Natural killer cell treated with Interleukin-12 subunit alpha and Interleukin-12 subunit beta and Interleukin-15 and Interleukin-18, amount 100 ng/mL, for 72 hours (primary cell): Measurements from ENCODE around the gene MYNN. TPM values are rescaled to one million over a fixed set of nuclear protein-coding genes. Genes with fewer than 3 reads are reported as not detected.

Experiments
- ATAC-seq, 2 donors: fragments of 150-1000 bp; cut with Tn5 transposase in 1 of 2; sonication (Bioruptor Pico), chemical (Tn5 transposase) in 1 of 2; 2 replicates each; pipeline ENCODE4 v1.10.0; 2021
- DNase-seq: peaks from one replicate; pipeline ENCODE4 v3.0.0; 2022; ENCODE audit warnings: low spot score
- H3K27ac Mint-ChIP-seq, 2 donors: 1 replicate in 1 of 2; 2 replicates in 1 of 2; pipeline ENCODE4 v1.8.0; 2022; ENCODE audit warnings: mixed read lengths in 2 of 2, mild to moderate bottlenecking in 1 of 2, moderate library complexity in 1 of 2
- H3K27me3 Mint-ChIP-seq, 2 donors: 1 replicate in 1 of 2; 2 replicates in 1 of 2; pipeline ENCODE4 v1.8.0; 2022; ENCODE audit warnings: mixed read lengths in 2 of 2
- H3K36me3 Mint-ChIP-seq: one replicate; pipeline ENCODE4 v1.8.0; 2022; ENCODE audit warnings: mixed read lengths
- H3K4me1 Mint-ChIP-seq, 2 donors: 1 replicate in 1 of 2; 2 replicates in 1 of 2; pipeline ENCODE4 v1.8.0; 2022; ENCODE audit warnings: low read depth in 2 of 2, mixed read lengths in 2 of 2, mild to moderate bottlenecking in 1 of 2
- H3K4me3 Mint-ChIP-seq: one replicate; pipeline ENCODE4 v1.8.0; 2022; ENCODE audit warnings: mixed read lengths
- H3K9me3 Mint-ChIP-seq: 2 replicates; pipeline ENCODE4 v1.8.0; 2022; ENCODE audit warnings: mixed read lengths
- total RNA-seq, 2 donors: library from RNA; stranded (reverse); gene quantifications; one replicate each; pipeline ENCODE4 v1.2.3, GENCODE V29; 2022

MYNN gene
- total RNA-seq, 2 donors from 2014 or later: 14.0 to 14.5 TPM

DNA sequence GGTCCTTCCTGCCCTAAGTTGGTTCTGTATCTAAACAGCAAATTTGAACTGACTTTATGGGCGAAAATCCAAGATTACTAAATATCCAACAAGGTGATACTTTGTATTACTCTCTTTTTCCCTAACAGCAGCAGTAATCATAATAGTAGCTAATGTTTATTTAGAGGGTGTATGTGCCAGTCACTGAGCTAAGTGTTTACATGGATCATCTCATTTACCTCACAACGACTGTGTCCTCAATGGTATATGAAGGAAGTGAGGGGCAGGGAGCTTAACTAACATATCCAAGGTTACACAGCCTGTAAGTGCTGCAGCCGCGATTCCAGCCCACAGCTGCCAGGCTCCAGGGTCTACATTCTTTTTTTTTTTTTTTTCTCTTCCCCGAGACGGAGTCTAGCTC lies 49.8 kb downstream of the MYNN start:
- Mint-ChIP-seq H3K27me3 (peaks cover 15 to 27% of the 10 kb centered on the region in 2 donors), H3K4me3 (no peak overlapping the region), H3K4me1 (no peaks in the 10 kb centered on the region), H3K9me3 (no peaks in the 10 kb centered on the region), H3K36me3 (no peaks in the 10 kb centered on the region), H3K27ac (no peak overlapping the region)
- ATAC-seq (no peak), DNase-seq (no peak)

DNA sequence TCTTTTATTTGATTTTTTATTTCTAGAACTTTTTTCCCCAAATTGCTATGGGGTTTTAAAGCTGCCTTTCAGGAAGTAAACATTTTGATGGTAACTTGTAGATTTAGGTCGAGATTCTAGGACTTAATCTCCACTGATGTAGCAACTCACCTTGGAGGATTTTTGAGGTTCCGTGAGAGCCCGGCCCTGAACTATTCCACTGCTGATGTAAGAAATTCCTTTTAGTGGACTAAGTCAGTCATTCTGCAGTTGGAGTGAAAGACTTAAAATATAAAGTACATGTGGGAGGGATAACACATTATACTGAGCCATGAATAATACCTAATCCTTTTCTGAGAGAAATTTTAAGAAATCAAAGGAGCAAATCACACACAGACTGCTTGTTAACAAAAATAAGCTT lies 52.1 kb downstream of the MYNN start:
- DNase-seq (no peak), ATAC-seq (no peak)
- Mint-ChIP-seq H3K27ac (no peak overlapping the region), H3K4me3 (no peak overlapping the region), H3K36me3 (no peaks in the 10 kb centered on the region), H3K9me3 (no peaks in the 10 kb centered on the region), H3K4me1 (no peaks in the 10 kb centered on the region), H3K27me3 (peaks cover 10 to 21% of the 10 kb centered on the region in 2 donors)

DNA sequence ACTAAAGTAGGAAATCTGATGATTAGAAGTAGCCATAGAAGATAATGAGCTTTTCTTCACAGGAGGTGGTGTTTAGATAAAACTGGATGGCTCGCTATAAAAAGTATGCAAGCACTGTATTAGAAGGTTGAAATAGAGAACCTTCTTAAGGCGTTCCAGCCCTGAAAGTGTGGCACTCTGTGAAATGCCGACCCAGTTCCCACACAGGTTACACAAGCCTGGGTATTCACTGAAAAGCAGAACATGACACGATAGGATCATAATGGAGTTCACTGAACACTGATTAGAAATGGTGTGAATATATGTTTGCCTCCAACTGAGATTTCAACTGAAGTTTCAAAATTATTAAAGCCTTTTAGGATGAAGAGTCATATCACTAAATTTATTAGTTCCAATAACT lies 54.5 kb downstream of the MYNN start:
- Mint-ChIP-seq H3K27me3 (peaks cover 5 to 6% of the 10 kb centered on the region in 2 donors), H3K4me1 (no peaks in the 10 kb centered on the region), H3K36me3 (no peaks in the 10 kb centered on the region), H3K27ac (no peak overlapping the region), H3K4me3 (no peak overlapping the region), H3K9me3 (no peaks in the 10 kb centered on the region)
- DNase-seq (no peak), ATAC-seq (no peak)

DNA sequence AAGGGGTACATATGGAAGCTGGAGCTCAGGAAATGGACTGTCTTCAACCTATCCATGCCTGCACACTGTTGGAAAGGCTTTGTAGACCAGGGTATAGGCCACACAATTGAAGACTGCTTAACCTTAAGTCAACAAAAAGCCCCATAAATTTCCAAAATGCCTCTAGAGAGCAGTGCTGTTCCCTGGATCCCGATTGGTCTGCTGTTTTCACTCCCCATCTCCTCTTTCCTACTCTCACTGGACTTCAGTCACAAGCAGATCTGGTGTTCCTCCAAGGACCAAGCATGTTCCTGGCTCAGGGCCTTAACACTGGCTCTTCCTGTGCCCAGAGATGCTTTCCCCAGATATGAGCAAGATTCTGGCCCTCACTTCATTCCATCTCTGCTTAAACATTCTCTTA lies 62.3 kb downstream of the MYNN start:
- Mint-ChIP-seq H3K27me3 (peaks cover 16 to 21% of the 10 kb centered on the region in 2 donors), H3K27ac (no peak overlapping the region), H3K9me3 (no peaks in the 10 kb centered on the region), H3K4me3 (no peak overlapping the region), H3K36me3 (no peaks in the 10 kb centered on the region), H3K4me1 (no peaks in the 10 kb centered on the region)
- ATAC-seq (no peak), DNase-seq (no peak)

DNA sequence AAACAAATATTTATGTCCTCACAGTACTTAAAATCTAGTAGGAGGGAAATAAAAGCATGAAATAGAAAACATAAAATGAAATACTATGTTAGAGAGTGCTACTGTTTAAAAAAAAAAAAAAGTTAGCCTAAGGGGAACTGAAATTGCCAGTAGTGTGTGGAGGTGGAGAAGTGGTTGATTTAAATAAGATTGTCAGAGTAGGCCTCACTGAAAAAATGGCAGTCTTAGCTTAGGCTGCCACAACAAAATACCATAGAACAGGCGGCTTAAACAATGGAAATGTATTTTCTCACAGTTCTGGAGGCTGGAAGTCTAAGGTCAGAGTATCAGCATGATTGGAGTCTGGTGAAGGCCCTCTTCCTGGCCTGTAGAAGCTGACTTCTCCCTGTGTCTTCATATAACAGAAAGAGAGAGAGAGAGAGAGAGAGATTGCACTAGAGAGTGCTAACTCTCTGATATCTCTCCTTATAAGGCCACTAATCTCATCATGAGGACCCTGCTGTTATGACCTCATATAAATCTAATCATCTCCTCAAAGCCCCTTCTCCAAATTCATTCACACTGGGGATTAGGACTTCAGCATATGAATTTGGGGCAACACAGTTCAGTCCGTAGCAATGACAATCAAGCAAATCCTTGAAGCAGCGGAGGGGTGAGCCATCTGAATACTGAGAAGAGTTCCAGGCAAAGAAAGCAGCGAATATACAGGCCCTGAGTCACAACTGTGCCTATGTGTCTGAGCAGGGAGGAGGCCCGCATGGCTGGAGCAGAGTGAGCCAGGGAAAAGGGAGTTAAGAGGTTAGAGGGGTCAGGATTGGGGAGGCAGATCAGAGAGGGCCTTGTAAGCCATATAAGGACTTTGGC lies 63.1 kb downstream of the MYNN start:
- no peaks in the 10 kb centered on the region for H3K9me3 Mint-ChIP-seq
- no peaks in the 10 kb centered on the region for H3K4me1 Mint-ChIP-seq
- peaks cover 21 to 28% of the 10 kb centered on the region in 2 donors for H3K27me3 Mint-ChIP-seq
- H3K27ac Mint-ChIP-seq: no peak overlapping the region
- no peaks in the 10 kb centered on the region for H3K36me3 Mint-ChIP-seq
- H3K4me3 Mint-ChIP-seq: no peak overlapping the region
- ATAC-seq (no peak), DNase-seq (no peak)

DNA sequence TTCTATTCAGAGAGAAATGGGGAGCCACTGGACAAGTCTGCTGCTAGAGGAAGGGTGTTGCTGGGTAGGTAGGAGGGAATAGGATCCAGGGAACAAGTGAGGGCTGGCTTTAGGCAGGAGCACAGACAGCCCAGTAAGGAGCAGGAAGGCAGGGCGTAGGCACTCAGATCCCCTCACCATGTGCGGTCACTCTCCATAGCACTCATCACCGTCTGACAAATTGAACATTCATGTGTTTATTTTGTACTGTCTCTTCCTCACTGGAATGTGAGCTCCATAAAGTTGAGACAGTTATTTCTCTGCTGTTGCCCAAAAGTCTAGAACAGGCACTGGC lies 63.7 kb downstream of the MYNN start:
- ATAC-seq (no peak), DNase-seq (no peak)
- H3K36me3 Mint-ChIP-seq: no peaks in the 10 kb centered on the region
- no peak overlapping the region for H3K27ac Mint-ChIP-seq
- no peaks in the 10 kb centered on the region for H3K4me1 Mint-ChIP-seq
- H3K9me3 Mint-ChIP-seq: no peaks in the 10 kb centered on the region
- no peak overlapping the region for H3K4me3 Mint-ChIP-seq
- H3K27me3 Mint-ChIP-seq: peaks cover 22 to 31% of the 10 kb centered on the region in 2 donors

DNA sequence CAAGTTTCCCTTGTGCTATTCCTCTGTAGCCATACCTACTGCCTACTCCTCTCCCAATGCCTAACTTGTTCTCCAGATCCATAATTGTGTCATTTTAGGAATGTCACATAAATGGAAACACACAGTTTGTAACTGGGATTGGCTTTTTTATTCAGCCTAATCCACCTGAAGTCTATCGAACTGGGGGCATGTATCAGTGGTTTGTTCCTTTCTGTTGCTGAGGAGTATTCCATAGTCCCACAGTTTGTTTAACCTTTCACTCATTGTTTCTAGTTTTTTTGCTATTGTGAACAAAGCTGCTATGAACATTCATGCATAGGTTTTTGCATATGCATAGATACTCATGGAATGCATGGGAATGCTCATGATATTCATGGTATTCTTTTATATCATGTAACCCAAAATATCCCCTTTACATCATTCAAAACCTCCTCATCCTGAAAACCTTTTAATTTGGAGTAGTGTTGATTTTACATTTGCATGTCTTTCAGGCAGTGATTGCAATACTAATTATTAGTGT lies 65.4 kb downstream of the MYNN start:
- Mint-ChIP-seq H3K4me1 (no peaks in the 10 kb centered on the region), H3K27me3 (peaks cover 23 to 31% of the 10 kb centered on the region in 2 donors), H3K36me3 (no peaks in the 10 kb centered on the region), H3K4me3 (no peak overlapping the region), H3K9me3 (no peaks in the 10 kb centered on the region), H3K27ac (no peak overlapping the region)
- ATAC-seq (no peak), DNase-seq (no peak)

Other genes with a start within 250 kb of the MYNN start
- gene MECOM, start 109.7 kb upstream of the MYNN start, total RNA-seq: not detected
- 10 to 100 TPM in 1 of 2 donors, not detected in 1; 18.6 TPM for gene TERC, start 8.3 kb upstream of the MYNN start, total RNA-seq
- 1 to 10 TPM; 1.5 to 2.0 TPM for gene ACTRT3, start 3.8 kb upstream of the MYNN start, total RNA-seq
- not detected for gene LRRIQ4, start 39.5 kb downstream of the MYNN start, total RNA-seq
- under 1 TPM; 0.38 to 0.50 TPM for gene LRRC34, start 39.5 kb downstream of the MYNN start, total RNA-seq
- gene LRRC31, start 96.5 kb downstream of the MYNN start, total RNA-seq: not detected
- gene SAMD7, start 138.2 kb downstream of the MYNN start, total RNA-seq: not detected
- gene SEC62, start 193.4 kb downstream of the MYNN start, total RNA-seq: 10 to 100 TPM; 51.2 to 68.9 TPM